Mesenchymal stem cell (in vitro differentiated cells and primary cell): ENCODE data around the gene PDE6H.

Experiments
- DNase-seq: peaks from one replicate; pipeline ENCODE4 v3.0.0-alpha.2; 2013
- H2AFZ ChIP-seq: one replicate; pipeline ENCODE4 v1.6.1; 2013; ENCODE audit warnings: low read depth, mild to moderate bottlenecking, control low read depth, inconsistent platforms, low read length, moderate library complexity
- H2AK5ac ChIP-seq: 2 replicates; pipeline ENCODE4 v1.6.1; 2013; ENCODE audit warnings: low read length, moderate library complexity, mild to moderate bottlenecking, inconsistent platforms; ENCODE audit not compliant: severe bottlenecking
- H2BK120ac ChIP-seq: one replicate; pipeline ENCODE4 v1.6.1; 2013; ENCODE audit warnings: low read depth, mild to moderate bottlenecking, inconsistent platforms, low read length, moderate library complexity
- H2BK12ac ChIP-seq, 2 experiments: one replicate each; pipeline ENCODE4 v1.6.1; 2013; ENCODE audit warnings: inconsistent platforms in 2 of 2, low read length in 2 of 2, mild to moderate bottlenecking in 2 of 2, moderate library complexity in 2 of 2, control low read depth in 1 of 2
- H2BK15ac ChIP-seq: one replicate; pipeline ENCODE4 v1.6.1; 2013; ENCODE audit warnings: mild to moderate bottlenecking, low read depth, inconsistent platforms; ENCODE audit not compliant: poor library complexity, severe bottlenecking
- H2BK5ac ChIP-seq: 2 replicates; pipeline ENCODE4 v1.6.1; 2013; ENCODE audit warnings: low read depth, mild to moderate bottlenecking, low read length, control low read depth, inconsistent platforms; ENCODE audit not compliant: poor library complexity, severe bottlenecking
- H3K14ac ChIP-seq, 2 experiments: one replicate each; pipeline ENCODE4 v1.6.1; 2013; ENCODE audit warnings: inconsistent platforms in 2 of 2, low read length in 2 of 2, control low read depth in 1 of 2, mild to moderate bottlenecking in 1 of 2, moderate library complexity in 1 of 2
- H3K18ac ChIP-seq, 2 experiments: one replicate each; pipeline ENCODE4 v1.6.1; 2013; ENCODE audit warnings: inconsistent platforms in 2 of 2, low read length in 2 of 2, control low read depth in 1 of 2, low read depth in 1 of 2, mild to moderate bottlenecking in 1 of 2
- H3K23ac ChIP-seq, 2 experiments: one replicate each; pipeline ENCODE4 v1.6.1; 2013; ENCODE audit warnings: inconsistent platforms in 2 of 2, low read length in 2 of 2, mild to moderate bottlenecking in 2 of 2, moderate library complexity in 2 of 2, control low read depth in 1 of 2
- H3K27ac ChIP-seq: 2 replicates; pipeline ENCODE4 v1.5.1; 2013; ENCODE audit warnings: mild to moderate bottlenecking, moderate library complexity, low read length, control low read depth, inconsistent platforms; ENCODE audit not compliant: poor library complexity, severe bottlenecking
- H3K27me3 ChIP-seq, 2 experiments: 2 replicates each; pipeline versions ENCODE4 v1.6.1 to v1.7.0; 2013; ENCODE audit warnings: low read length in 2 of 2, mild to moderate bottlenecking in 2 of 2, moderate library complexity in 2 of 2, control low read depth in 1 of 2, inconsistent platforms in 1 of 2; ENCODE audit not compliant: control insufficient read depth in 1 of 2, insufficient read depth in 1 of 2
- H3K36me3 ChIP-seq, 2 experiments: 2 replicates each; pipeline versions ENCODE4 v1.6.1 to v1.7.0; 2013; ENCODE audit warnings: low read length in 2 of 2, control low read depth in 1 of 2, inconsistent platforms in 1 of 2, low read depth in 1 of 2, mild to moderate bottlenecking in 1 of 2; ENCODE audit not compliant: insufficient read depth in 2 of 2, control insufficient read depth in 1 of 2
- H3K4ac ChIP-seq, 2 experiments: one replicate each; pipeline ENCODE4 v1.6.1; 2013; ENCODE audit warnings: inconsistent platforms in 2 of 2, low read length in 2 of 2, mild to moderate bottlenecking in 2 of 2, moderate library complexity in 2 of 2, control low read depth in 1 of 2, low read depth in 1 of 2
- H3K4me1 ChIP-seq: 2 replicates; pipeline ENCODE4 v1.6.1; 2013; ENCODE audit warnings: low read depth, low read length, control low read depth; ENCODE audit not compliant: control insufficient read depth, insufficient read depth
- H3K4me2 ChIP-seq: 2 replicates; pipeline ENCODE4 v1.6.1; 2013; ENCODE audit warnings: low read length, mild to moderate bottlenecking, inconsistent platforms; ENCODE audit not compliant: poor library complexity, severe bottlenecking
- H3K4me3 ChIP-seq, 2 experiments: 2 replicates each; pipeline versions ENCODE4 v1.5.1 to v1.7.0; 2013; ENCODE audit warnings: low read length in 2 of 2, mild to moderate bottlenecking in 2 of 2, control low read depth in 1 of 2, low read depth in 1 of 2; ENCODE audit not compliant: insufficient read depth in 1 of 2
- H3K79me1 ChIP-seq: replicated peaks from 2 replicates; pipeline ENCODE4 v1.6.1; 2013; ENCODE audit warnings: mild to moderate bottlenecking, control low read depth, low read length, inconsistent platforms; ENCODE audit not compliant: poor library complexity, severe bottlenecking
- H3K9ac ChIP-seq: 2 replicates; pipeline ENCODE4 v1.7.0; 2013; ENCODE audit warnings: mild to moderate bottlenecking, low read length, moderate library complexity
- H3K9me3 ChIP-seq: 2 replicates; pipeline ENCODE4 v1.7.0; 2013; ENCODE audit warnings: mild to moderate bottlenecking, low read length; ENCODE audit not compliant: control insufficient read depth
- H4K8ac ChIP-seq: one replicate; pipeline ENCODE4 v1.6.1; 2013; ENCODE audit warnings: inconsistent platforms, mild to moderate bottlenecking, low read length, moderate library complexity
- H4K91ac ChIP-seq: one replicate; pipeline ENCODE4 v1.6.1; 2013; ENCODE audit warnings: mild to moderate bottlenecking, low read length, inconsistent platforms
- WGBS: methylation state at CpG from one replicate; pipeline ENCODE4 v1.1.7; 2013; ENCODE audit warnings: mixed read lengths; 5-methylcytosine and 5-hydroxymethylcytosine counted together

The PDE6H gene

GRCh38 chr12:14937689-14938088, 35.2 kb upstream of the PDE6H start:
- no peak overlapping the region for H3K4ac ChIP-seq
- no peak overlapping the region for H3K27ac ChIP-seq
- H3K4me1 ChIP-seq = peaks cover 7% of the 10 kb centered on the region
- H3K4me3 ChIP-seq = no peak overlapping the region
- no peaks in the 10 kb centered on the region for H3K9me3 ChIP-seq
- H2BK5ac ChIP-seq = no peak overlapping the region
- no peak overlapping the region for H4K91ac ChIP-seq
- H3K23ac ChIP-seq = no peak overlapping the region
- no peak overlapping the region for H3K4me2 ChIP-seq
- no peak overlapping the region for H2AK5ac ChIP-seq
- no peak overlapping the region for H2BK12ac ChIP-seq
- no peaks in the 10 kb centered on the region for H3K27me3 ChIP-seq
- no peak overlapping the region for H3K14ac ChIP-seq
- H2BK15ac ChIP-seq = no peak overlapping the region
- H3K79me1 ChIP-seq = no peaks in the 10 kb centered on the region
- no peak for DNase-seq
- no peak overlapping the region for H3K18ac ChIP-seq
- peaks cover 0 to 4% of the 10 kb centered on the region in 2 experiments for H3K36me3 ChIP-seq
- H2BK120ac ChIP-seq = no peak overlapping the region
- H3K9ac ChIP-seq = no peak overlapping the region
- H2AFZ ChIP-seq = no peak overlapping the region
- H4K8ac ChIP-seq = no peak overlapping the region
- 88% methylated on average over 1 of the region's 1 CpG for WGBS

- Histone ChIP-seq H3K18ac (peak within 1 kb of the TSS in 1 of 2 experiments; percentile 38), H4K8ac (no peak within 1 kb of the TSS), H3K27me3 (no peaks in the 10 kb centered on the region), H3K9ac (no peak within 1 kb of the TSS), H3K27ac (no peak within 1 kb of the TSS), H2BK12ac (peak within 1 kb of the TSS; percentile 54 to 61), H2BK120ac (no peak within 1 kb of the TSS), H3K79me1 (no peaks in the 10 kb centered on the region), H3K23ac (no peak within 1 kb of the TSS), H3K4me2 (no peak within 1 kb of the TSS), H4K91ac (no peak within 1 kb of the TSS), H3K14ac (no peak within 1 kb of the TSS), H3K4me1 (peaks cover 7% of the 10 kb centered on the region), H2BK15ac (no peak within 1 kb of the TSS), H3K9me3 (no peaks in the 10 kb centered on the region), H3K36me3 (peaks cover 0 to 4% of the 10 kb centered on the region in 2 experiments), H3K4ac (no peak within 1 kb of the TSS), H2AK5ac (no peak within 1 kb of the TSS), H3K4me3 (no peak within 1 kb of the TSS), H2BK5ac (no peak within 1 kb of the TSS), H2AFZ (no peak within 1 kb of the TSS)
- 100% methylated on average over 3 of the region's 3 CpGs for WGBS
- no peak for DNase-seq
Observed at GRCh38 chr12:14938301-14938700, 34.5 kb upstream of the PDE6H start, which contains the start of gene ERP27. TSS of gene ERP27 (minus strand) at chr12:14938537. CDS start at chr12:14938508, 29 bp downstream.

GRCh38 chr12:14941369-14941768, 31.5 kb upstream of the PDE6H start:
- Histone ChIP-seq H2AFZ (no peak overlapping the region), H3K27ac (no peak overlapping the region), H2BK5ac (no peak overlapping the region), H2AK5ac (no peak overlapping the region), H2BK120ac (no peak overlapping the region), H3K23ac (no peak overlapping the region), H3K18ac (no peak overlapping the region), H3K79me1 (no peaks in the 10 kb centered on the region), H3K4ac (no peak overlapping the region), H3K9ac (no peak overlapping the region), H3K27me3 (no peaks in the 10 kb centered on the region), H2BK15ac (no peak overlapping the region), H3K9me3 (no peaks in the 10 kb centered on the region), H3K4me1 (no peaks in the 10 kb centered on the region), H3K4me3 (no peak overlapping the region), H4K91ac (no peak overlapping the region), H3K36me3 (peaks cover 0 to 4% of the 10 kb centered on the region in 2 experiments), H2BK12ac (no peak overlapping the region), H4K8ac (no peak overlapping the region), H3K14ac (no peak overlapping the region), H3K4me2 (no peak overlapping the region)
- no CpG with 5 or more reads among the region's 2 CpGs for WGBS
- no peak for DNase-seq

GRCh38 chr12:14942196-14942931, 30.5 kb upstream of the PDE6H start:
- Histone ChIP-seq H2BK15ac (no peak overlapping the region), H3K14ac (no peak overlapping the region), H3K18ac (no peak overlapping the region), H2AK5ac (no peak overlapping the region), H3K36me3 (peaks cover 0 to 4% of the 10 kb centered on the region in 2 experiments), H2BK120ac (no peak overlapping the region), H3K4me3 (no peak overlapping the region), H4K8ac (no peak overlapping the region), H3K4me2 (no peak overlapping the region), H3K9ac (no peak overlapping the region), H2AFZ (no peak overlapping the region), H3K27me3 (no peaks in the 10 kb centered on the region), H3K27ac (no peak overlapping the region), H4K91ac (no peak overlapping the region), H3K4ac (no peak overlapping the region), H3K23ac (no peak overlapping the region), H3K4me1 (no peaks in the 10 kb centered on the region), H2BK5ac (no peak overlapping the region), H3K9me3 (no peaks in the 10 kb centered on the region), H3K79me1 (no peaks in the 10 kb centered on the region), H2BK12ac (no peak overlapping the region)
- 96% methylated on average over 11 of the region's 12 CpGs for WGBS
- no peak for DNase-seq
